HT1080 (cell line): Measurements from ENCODE around the gene ZNF544. TPM values are rescaled to one million over a fixed set of nuclear protein-coding genes. Genes with fewer than 3 reads are reported as not detected.

ENCODE experiments used
- DNase-seq: peaks from one replicate; pipeline ENCODE4 v3.0.0-alpha.2; 2015; ENCODE audit warnings: low read depth
- polyA plus RNA-seq, 2 experiments: library from polyadenylated mRNA; depleted of rRNA; stranded (reverse); fragments of >200 nt; gene quantifications; 2 replicates each; pipeline ENCODE4 v1.2.3, GENCODE V29; 2015
- total RNA-seq: library from RNA; depleted of rRNA; stranded (reverse); fragments of >200 nt; shearing (Covaris generic); gene quantifications from 2 replicates; pipeline ENCODE4 v1.2.3, GENCODE V29; 2014; rRNA removed

The ZNF544 gene
- total RNA-seq, result 36.6 and 62.3 TPM in 2 replicates
- 22.5 and 24.4 TPM in 2 replicates for polyA plus RNA-seq (2015; cell fraction: cytosol; rRNA removed)
- polyA plus RNA-seq (2015; cell fraction: nucleus; rRNA removed), result 21.6 and 28.4 TPM in 2 replicates

GRCh38 chr19:58228585-58229254 is at the start of gene ZNF544:
Gene ZNF544, plus strand, starts transcription at chr19:58228914. Its CDS starts 15,110 bp downstream, at chr19:58244024.
- peak; percentile 71 for DNase-seq

DNA sequence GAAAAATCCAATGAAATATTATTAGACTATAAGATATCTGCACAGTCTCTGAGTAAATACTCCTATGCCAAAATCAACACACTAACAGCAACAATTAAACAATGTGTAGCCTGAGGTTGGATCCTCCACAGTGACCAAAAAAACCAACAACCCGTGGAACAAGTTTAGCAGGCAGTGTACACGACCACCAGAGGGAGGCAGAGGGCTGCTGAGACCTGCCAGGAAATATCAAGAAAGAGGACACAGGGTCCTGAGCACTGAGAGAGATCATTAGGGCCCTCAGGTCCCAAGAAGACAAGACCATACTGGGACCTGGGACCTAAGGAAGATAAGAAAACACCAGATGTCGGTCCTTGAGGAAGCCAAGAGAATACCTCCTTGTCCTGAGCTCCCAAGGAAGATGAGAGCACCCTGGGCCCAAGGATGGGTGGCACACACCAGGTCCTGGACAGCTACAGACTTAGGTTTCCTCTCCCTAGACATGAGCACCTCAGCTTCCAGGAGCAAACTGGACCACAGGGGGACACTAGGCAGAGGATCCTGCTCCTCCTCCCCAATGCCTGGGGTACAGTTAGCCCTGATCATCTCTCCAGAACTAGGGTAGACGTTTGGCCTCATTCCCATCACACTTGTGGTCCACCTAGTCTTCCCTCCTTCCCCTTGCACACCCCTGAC is 46.7 kb upstream of the ZNF544 start:
- DNase-seq, result peak; percentile 57

DNA sequence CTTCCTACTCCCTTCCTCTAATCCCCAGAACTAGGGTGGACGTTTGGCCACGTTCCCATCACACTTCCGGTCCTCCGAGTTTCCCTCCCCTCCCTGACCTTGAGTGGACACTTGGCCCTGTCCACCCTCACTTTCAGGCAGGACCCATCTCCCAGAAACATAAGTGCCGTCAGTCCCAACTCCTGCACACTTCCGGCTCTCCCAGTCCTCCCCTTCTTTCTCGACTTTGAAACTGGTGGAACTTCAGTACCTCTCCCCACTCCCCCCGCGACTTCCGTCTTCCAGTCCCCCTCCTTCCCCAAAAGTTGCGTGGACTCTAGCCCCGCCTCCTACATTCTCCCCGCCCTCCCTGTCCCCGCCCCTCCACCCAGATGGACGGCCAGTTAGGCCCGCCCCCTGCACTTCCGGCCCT is 46.1 kb upstream of the ZNF544 start:
- no peak for DNase-seq

DNA sequence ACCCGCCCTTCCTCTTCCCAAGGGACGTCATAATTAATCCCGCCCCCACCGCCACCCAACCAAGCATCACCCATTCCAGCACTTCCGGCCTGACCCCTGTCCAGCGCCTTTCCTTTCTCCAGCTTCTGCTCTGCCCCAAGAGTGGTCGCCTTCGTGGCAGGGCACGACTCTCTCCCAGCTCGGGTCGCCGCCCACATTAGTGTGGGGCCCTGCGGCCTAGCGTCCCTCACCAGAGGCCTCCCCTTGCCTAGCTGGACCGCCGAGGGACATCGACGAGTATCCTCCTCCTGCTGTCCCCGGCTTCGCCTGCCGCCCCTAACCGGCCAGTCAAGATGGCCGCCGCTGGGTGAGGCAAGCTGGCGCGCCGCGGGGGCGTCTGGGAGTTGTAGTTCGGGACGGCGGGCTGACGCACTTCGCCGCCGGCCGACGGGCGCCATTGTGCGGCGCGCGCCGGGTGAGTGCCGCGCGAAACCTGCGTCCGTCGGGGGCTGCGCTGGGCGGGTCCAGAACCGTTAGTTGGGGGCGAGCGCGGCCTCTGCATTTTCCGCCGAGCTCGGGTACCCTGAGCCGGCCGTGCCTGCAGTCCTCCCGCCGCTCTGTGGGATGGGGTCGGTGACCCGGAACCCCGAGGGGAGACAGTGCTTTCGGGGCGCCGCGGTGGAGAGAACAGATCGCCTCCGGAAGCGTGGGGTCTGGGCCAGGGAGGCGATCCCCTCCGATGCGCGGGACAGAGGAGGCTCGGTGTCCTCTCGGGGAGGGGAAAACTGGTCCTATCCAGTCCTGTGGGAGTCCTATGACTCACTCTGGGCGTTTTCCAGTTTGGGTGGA is 45.5 kb upstream of the ZNF544 start, which contains the start of gene ZNF274:
TSS of gene ZNF274 (plus strand) at position 73 of the 828 bp plus-strand sequence. CDS start 905 bp downstream, outside the sequence.
- peak; percentile 90 for DNase-seq

GRCh38 chr19:58183817-58184215 is 44.9 kb upstream of the ZNF544 start:
- DNase-seq, result no peak

- peak; percentile 55 for DNase-seq
Measured at GRCh38 chr19:58196901-58197616, 31.7 kb upstream of the ZNF544 start.

DNA sequence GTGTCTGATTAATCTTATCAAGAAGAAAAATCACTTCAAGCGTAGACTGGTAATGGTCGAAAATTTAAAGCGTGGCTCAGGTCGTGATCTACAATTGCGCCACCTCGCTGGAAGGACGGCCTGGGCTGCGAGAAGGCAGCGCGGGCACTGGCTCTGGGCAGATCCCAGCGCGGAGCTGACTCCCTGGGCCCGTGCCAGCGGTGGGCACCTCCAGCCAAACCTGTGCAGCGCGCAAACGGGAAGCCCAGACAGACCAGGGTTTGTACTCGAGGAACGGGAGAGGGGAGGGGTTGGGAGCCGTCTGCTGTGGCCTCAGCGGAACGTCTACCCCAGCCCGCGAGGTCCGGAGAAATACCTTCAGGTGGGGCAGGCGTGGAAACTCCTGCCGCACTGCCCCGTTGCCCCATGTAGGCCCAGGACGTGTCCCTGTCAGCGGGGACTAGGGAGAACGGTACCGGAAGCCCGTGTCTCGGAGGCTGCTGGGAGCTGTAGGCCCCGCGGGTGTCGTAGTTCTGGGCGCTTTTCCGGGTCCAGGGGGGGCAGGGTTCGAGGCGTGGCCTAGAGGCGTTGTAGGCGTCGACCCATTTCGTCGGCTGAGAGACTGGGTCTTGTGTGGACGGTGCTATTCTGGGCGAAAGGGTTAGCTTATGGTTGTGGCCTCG is 24.8 kb upstream of the ZNF544 start:
- DNase-seq, result no peak

GRCh38 chr19:58204566-58204965 is 24.1 kb upstream of the ZNF544 start:
- DNase-seq, result no peak

DNA sequence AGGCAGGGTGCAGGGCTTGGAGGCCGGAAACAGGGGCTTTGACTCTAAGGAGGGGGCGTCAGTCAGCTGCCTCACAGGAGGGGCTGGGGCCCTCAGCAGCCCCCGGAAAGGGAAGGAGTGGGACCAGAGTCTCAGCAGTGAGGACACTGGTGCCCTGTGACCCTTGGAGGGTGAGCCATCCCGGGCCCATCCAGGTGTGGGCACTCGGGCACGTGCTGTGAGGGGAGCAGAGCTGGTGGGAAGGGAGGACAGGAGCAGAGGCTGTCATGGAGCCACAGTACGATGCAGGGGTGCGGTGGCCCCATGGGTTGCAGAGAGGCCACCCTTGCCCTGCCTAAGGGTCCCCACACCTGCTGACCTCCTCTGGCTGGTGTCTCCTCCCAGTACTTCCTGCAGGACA is 19.1 kb upstream of the ZNF544 start:
- no peak for DNase-seq

DNA sequence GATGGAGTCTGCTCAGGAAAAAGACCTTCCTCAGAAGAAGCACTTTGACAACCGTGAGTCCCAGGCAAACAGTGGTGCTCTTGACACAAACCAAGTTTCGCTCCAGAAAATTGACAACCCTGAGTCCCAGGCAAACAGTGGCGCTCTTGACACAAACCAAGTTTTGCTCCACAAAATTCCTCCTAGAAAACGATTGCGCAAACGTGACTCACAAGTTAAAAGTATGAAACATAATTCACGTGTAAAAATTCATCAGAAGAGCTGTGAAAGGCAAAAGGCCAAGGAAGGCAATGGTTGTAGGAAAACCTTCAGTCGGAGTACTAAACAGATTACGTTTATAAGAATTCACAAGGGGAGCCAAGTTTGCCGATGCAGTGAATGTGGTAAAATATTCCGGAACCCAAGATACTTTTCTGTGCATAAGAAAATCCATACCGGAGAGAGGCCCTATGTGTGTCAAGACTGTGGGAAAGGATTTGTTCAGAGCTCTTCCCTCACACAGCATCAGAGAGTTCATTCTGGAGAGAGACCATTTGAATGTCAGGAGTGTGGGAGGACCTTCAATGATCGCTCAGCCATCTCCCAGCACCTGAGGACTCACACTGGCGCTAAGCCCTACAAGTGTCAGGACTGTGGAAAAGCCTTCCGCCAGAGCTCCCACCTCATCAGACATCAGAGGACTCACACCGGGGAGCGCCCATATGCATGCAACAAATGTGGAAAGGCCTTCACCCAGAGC is 16.2 kb upstream of the ZNF544 start:
- DNase-seq, result no peak

GRCh38 chr19:58213075-58213369 is 15.7 kb upstream of the ZNF544 start:
- DNase-seq, result no peak

- no peak for DNase-seq
Measured at GRCh38 chr19:58217069-58217481, 11.6 kb upstream of the ZNF544 start.

- no peak for DNase-seq
Measured at GRCh38 chr19:58217607-58218391, 10.9 kb upstream of the ZNF544 start.

GRCh38 chr19:58218899-58219298 is 9.8 kb upstream of the ZNF544 start:
- no peak for DNase-seq

- no peak for DNase-seq
Measured at GRCh38 chr19:58227964-58228584, 640 bp upstream of the ZNF544 start.

- DNase-seq, result peak; percentile 32
Measured at GRCh38 chr19:58229255-58229639, 533 bp downstream of the ZNF544 start.

DNA sequence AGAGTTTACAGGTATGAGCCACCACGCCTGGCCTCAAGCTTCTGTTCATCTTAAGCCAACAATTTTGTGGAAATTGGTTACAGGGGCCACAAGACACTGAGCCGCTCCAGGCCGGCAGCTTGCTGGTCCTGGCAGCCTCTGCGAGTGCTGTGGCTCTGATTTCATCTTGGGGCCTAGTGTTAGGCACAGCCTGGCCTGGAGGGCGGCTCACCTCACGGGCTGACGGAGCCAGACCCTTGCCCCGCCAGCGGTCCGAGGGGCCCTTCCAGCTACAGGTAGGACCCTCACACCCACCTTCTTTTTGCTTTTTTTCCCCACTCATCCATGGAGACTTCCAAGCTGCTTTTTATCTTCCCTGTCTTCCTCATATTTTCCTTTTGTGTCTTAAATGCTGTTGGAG is 8.6 kb downstream of the ZNF544 start:
- no peak for DNase-seq

DNA sequence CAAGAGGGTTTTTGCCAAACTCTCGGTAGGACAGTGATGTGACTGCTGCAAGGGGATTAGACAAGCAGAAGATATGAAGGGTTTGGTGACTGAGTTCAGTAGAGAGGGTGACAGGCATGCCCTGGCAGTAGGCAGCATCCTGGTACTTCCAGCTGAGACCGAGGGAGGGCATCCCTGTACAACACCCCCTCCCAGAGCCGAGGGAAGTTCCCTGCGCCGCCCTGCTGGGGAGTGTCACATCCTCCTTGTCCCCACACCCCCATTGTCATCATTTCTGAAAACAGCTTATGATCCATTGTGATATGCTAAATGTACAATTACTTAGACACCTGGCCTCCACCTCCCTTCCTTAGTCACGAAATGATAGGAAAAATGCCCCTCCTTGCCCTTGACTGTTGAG is 14.6 kb downstream of the ZNF544 start:
- DNase-seq, result no peak

GRCh38 chr19:58248886-58249285 is 20.2 kb downstream of the ZNF544 start:
- DNase-seq, result no peak
